ENCODE results near the gene ORM1. TPM values are rescaled to one million over a fixed set of nuclear protein-coding genes. Genes with fewer than 3 reads are reported as not detected.

Gene ORM1
- total and polyA plus RNA-seq, 7 experiments from 2014 or later: 0.29 TPM; not detected in 6

DNA sequence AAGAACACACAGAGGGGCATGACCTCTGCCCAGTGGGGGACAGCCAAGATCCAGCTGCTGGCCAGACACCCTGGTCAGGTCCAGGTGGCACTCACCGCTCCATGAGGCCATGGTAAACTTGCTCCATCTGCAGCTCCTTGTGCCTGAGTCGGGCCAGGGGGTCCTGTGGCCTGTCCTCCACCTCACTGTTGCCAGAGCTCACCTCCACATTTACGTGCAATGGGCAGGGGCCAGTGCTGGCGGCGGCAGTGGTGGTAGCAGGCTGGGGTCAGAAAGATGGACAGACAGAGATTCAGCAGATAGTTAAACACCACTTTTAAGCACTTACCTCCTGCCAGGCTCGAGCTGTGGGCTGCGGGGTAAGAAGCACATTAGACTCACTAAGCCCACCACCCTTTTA, 36.9 kb downstream of the ORM1 start:
- intact Hi-C loops (cut with micrococcal nuclease): loop anchor here (5.0 kb wide), 1 partner anchor 38 kb away; no protein-coding TSS in a partner anchor
- no peaks in the 10 kb centered on the region for H3K9me3 ChIP-seq (ENCODE audit: control insufficient read depth in 2 of 3, low read length in 3 of 3)
- Mint-ChIP-seq H3K27me3 (no peaks in the 10 kb centered on the region), H3K27ac (peak overlapping the region; percentile 61 to 98 (median 93)), H3K9me3 (no peaks in the 10 kb centered on the region), H3K4me3 (no peak overlapping the region), H3K36me3 (peaks cover 21 to 72% (median 55%) of the 10 kb centered on the region in 5 donors), H3K4me1 (peaks cover 47 to 80% (median 63%) of the 10 kb centered on the region in 7 donors)
- no peak overlapping the region for H3K4me3 ChIP-seq (ENCODE audit: low read length)
- no peak for DNase-seq
- peaks cover 32 to 44% of the 10 kb centered on the region in 2 donors for H3K4me1 ChIP-seq (ENCODE audit: control insufficient read depth in 2 of 2, insufficient read depth in 2 of 2, low read length in 2 of 2)
- ChIA-PET CTCF (no interaction called here), POLR2A (interaction anchor here (0.9 to 33.8 kb wide), 3 partner anchors 9 to 31 kb away, joined by 3 to 978 read pairs (median 3); partner anchors contain the start of gene AKNA)
- no peaks in the 10 kb centered on the region for H3K27me3 ChIP-seq (ENCODE audit: control insufficient read depth in 2 of 2, insufficient read depth in 2 of 2, low read length in 2 of 2)
- ATAC-seq: no peak
- peaks cover 76 to 96% (median 92%) of the 10 kb centered on the region in 3 experiments for H3K36me3 ChIP-seq (ENCODE audit: control insufficient read depth in 2 of 3, insufficient read depth in 3 of 3, low read length in 3 of 3)
- H3K27ac ChIP-seq (ENCODE audit: low read depth, low read length): peak overlapping the region; percentile 63

DNA sequence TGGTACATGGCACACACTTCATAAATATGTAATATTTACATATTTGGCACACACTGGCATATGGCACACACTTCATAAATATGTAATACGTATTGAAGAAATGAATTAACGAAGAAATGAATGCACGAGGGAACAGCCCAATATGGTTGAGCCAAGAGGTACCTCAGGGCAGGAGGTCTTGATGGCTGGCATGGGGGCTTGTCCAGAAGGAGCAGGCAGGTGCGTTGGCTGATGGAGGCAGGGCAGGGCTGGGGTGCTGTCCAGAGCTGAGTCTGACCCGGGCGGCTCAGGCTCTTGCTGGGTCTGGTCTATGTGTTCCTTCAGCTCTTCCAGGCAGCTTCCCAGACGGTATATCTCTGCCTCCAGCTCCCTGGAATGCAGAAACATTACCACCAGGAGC, 38.6 kb downstream of the ORM1 start:
- H3K4me3 ChIP-seq (ENCODE audit: low read length): no peak overlapping the region
- ChIA-PET CTCF (interaction anchor here (2.0 kb wide), 1 partner anchor 23 kb away, joined by 4 read pairs; no protein-coding TSS in a partner anchor), POLR2A (interaction anchor here (0.9 to 33.8 kb wide), 5 partner anchors 8 to 951 kb away, joined by 3 to 978 read pairs (median 4); partner anchors contain the start of genes AKNA and POLE3)
- Mint-ChIP-seq H3K9me3 (no peaks in the 10 kb centered on the region), H3K27me3 (no peaks in the 10 kb centered on the region), H3K27ac (peak overlapping the region; percentile 43 to 98 (median 93)), H3K36me3 (peaks cover 22 to 76% (median 64%) of the 10 kb centered on the region in 5 donors), H3K4me1 (peaks cover 52 to 91% (median 74%) of the 10 kb centered on the region in 7 donors), H3K4me3 (peak overlapping the region in 1 of 10 donors; percentile 37)
- H3K4me1 ChIP-seq (ENCODE audit: control insufficient read depth in 2 of 2, insufficient read depth in 2 of 2, low read length in 2 of 2): peaks cover 48 to 59% of the 10 kb centered on the region in 2 donors
- no peaks in the 10 kb centered on the region for H3K27me3 ChIP-seq (ENCODE audit: control insufficient read depth in 2 of 2, insufficient read depth in 2 of 2, low read length in 2 of 2)
- H3K36me3 ChIP-seq (ENCODE audit: control insufficient read depth in 2 of 3, insufficient read depth in 3 of 3, low read length in 3 of 3): peaks cover 77 to 92% (median 83%) of the 10 kb centered on the region in 3 experiments
- ATAC-seq (no peak), DNase-seq (no peak)
- peak overlapping the region; percentile 63 for H3K27ac ChIP-seq (ENCODE audit: low read depth, low read length)
- intact Hi-C loops (cut with micrococcal nuclease): loop anchor here (5.0 kb wide), 1 partner anchor 36 kb away; no protein-coding TSS in a partner anchor
- no peaks in the 10 kb centered on the region for H3K9me3 ChIP-seq (ENCODE audit: control insufficient read depth in 2 of 3, low read length in 3 of 3)

GRCh38 chr9:114362394-114362793, 39.5 kb downstream of the ORM1 start:
- H3K9me3 Mint-ChIP-seq: no peaks in the 10 kb centered on the region
- POLR2A ChIA-PET: interaction anchor here (0.7 to 33.8 kb wide), 7 partner anchors 9 to 566 kb away, joined by 3 to 978 read pairs (median 5); partner anchors contain the start of gene AKNA
- CTCF ChIA-PET: interaction anchor here (1.4 to 2.0 kb wide), 2 partner anchors 22 to 24 kb away, joined by 4 read pairs; no protein-coding TSS in a partner anchor

GRCh38 chr9:114363424-114363823, 40.5 kb downstream of the ORM1 start:
- intact Hi-C loops (cut with micrococcal nuclease): loop anchor here (1.0 to 5.0 kb wide), 5 partner anchors 9 to 34 kb away; no protein-coding TSS in a partner anchor
- H3K9me3 ChIP-seq (ENCODE audit: control insufficient read depth in 2 of 3, low read length in 3 of 3): no peaks in the 10 kb centered on the region
- Mint-ChIP-seq H3K36me3 (peaks cover 12 to 78% (median 63%) of the 10 kb centered on the region in 5 donors), H3K9me3 (no peaks in the 10 kb centered on the region), H3K27ac (peak overlapping the region; percentile 70 to 98 (median 93)), H3K27me3 (no peaks in the 10 kb centered on the region), H3K4me1 (peaks cover 65 to 93% (median 80%) of the 10 kb centered on the region in 7 donors), H3K4me3 (peak overlapping the region; percentile 51 to 98 (median 72))
- no peaks in the 10 kb centered on the region for H3K27me3 ChIP-seq (ENCODE audit: control insufficient read depth in 2 of 2, insufficient read depth in 2 of 2, low read length in 2 of 2)
- CTCF ChIA-PET: interaction anchor here (0.6 to 2.1 kb wide), 5 partner anchors 10 to 290 kb away, joined by 3 to 7 read pairs (median 3); no protein-coding TSS in a partner anchor
- POLR2A ChIA-PET: interaction anchor here (0.7 to 33.8 kb wide), 9 partner anchors 8 to 565 kb away, joined by 3 to 978 read pairs (median 5); partner anchors contain the start of gene AKNA
- no peak overlapping the region for H3K4me3 ChIP-seq (ENCODE audit: low read length)
- H3K4me1 ChIP-seq (ENCODE audit: control insufficient read depth in 2 of 2, insufficient read depth in 2 of 2, low read length in 2 of 2): peaks cover 67 to 73% of the 10 kb centered on the region in 2 donors
- peaks cover 69 to 90% (median 79%) of the 10 kb centered on the region in 3 experiments for H3K36me3 ChIP-seq (ENCODE audit: control insufficient read depth in 2 of 3, insufficient read depth in 3 of 3, low read length in 3 of 3)
- DNase-seq (peak in 6 of 9 donors; percentile 40 to 62 (median 50)), ATAC-seq (peak; percentile 45)
- H3K27ac ChIP-seq (ENCODE audit: low read depth, low read length): peak overlapping the region; percentile 63

More at GRCh38 chr9:114362394-114362793, 39.5 kb downstream of the ORM1 start:
- Histone ChIP-seq H3K27me3 (ENCODE audit: control insufficient read depth in 2 of 2, insufficient read depth in 2 of 2, low read length in 2 of 2) (no peaks in the 10 kb centered on the region), H3K4me1 (ENCODE audit: control insufficient read depth in 2 of 2, insufficient read depth in 2 of 2, low read length in 2 of 2) (peaks cover 56 to 64% of the 10 kb centered on the region in 2 donors), H3K9me3 (ENCODE audit: control insufficient read depth in 2 of 3, low read length in 3 of 3) (no peaks in the 10 kb centered on the region), H3K4me3 (ENCODE audit: low read length) (no peak overlapping the region), H3K36me3 (ENCODE audit: control insufficient read depth in 2 of 3, insufficient read depth in 3 of 3, low read length in 3 of 3) (peaks cover 75 to 89% (median 79%) of the 10 kb centered on the region in 3 experiments), H3K27ac (ENCODE audit: low read depth, low read length) (peak overlapping the region; percentile 63)
- Mint-ChIP-seq H3K4me1 (peaks cover 57 to 91% (median 78%) of the 10 kb centered on the region in 7 donors), H3K27me3 (no peaks in the 10 kb centered on the region), H3K27ac (peak overlapping the region in 8 of 9 donors; percentile 25 to 98 (median 90)), H3K36me3 (peaks cover 18 to 76% (median 65%) of the 10 kb centered on the region in 5 donors), H3K4me3 (peak overlapping the region in 1 of 10 donors; percentile 74)
- intact Hi-C loops (cut with micrococcal nuclease): loop anchor here (2.0 to 5.0 kb wide), 2 partner anchors 14 to 35 kb away; no protein-coding TSS in a partner anchor
- ATAC-seq (no peak), DNase-seq (no peak)

GRCh38 chr9:114364134-114365041, 41.5 kb downstream of the ORM1 start:
- intact Hi-C loops (cut with micrococcal nuclease): loop anchor here (5.0 kb wide), 1 partner anchor 33 kb away; no protein-coding TSS in a partner anchor
- Mint-ChIP-seq H3K4me1 (peaks cover 68 to 99% (median 85%) of the 10 kb centered on the region in 7 donors), H3K4me3 (peak overlapping the region in 9 of 10 donors; percentile 45 to 98 (median 70)), H3K9me3 (no peaks in the 10 kb centered on the region), H3K27me3 (no peaks in the 10 kb centered on the region), H3K36me3 (peaks cover 11 to 77% (median 61%) of the 10 kb centered on the region in 5 donors), H3K27ac (peak overlapping the region; percentile 70 to 98 (median 93))
- ATAC-seq (peak; percentile 37), DNase-seq (no peak)
- no peaks in the 10 kb centered on the region for H3K9me3 ChIP-seq (ENCODE audit: control insufficient read depth in 2 of 3, low read length in 3 of 3)
- H3K27ac ChIP-seq (ENCODE audit: low read depth, low read length): peak overlapping the region; percentile 63
- H3K27me3 ChIP-seq (ENCODE audit: control insufficient read depth in 2 of 2, insufficient read depth in 2 of 2, low read length in 2 of 2): no peaks in the 10 kb centered on the region
- ChIA-PET CTCF (interaction anchor here (0.9 to 2.1 kb wide), 7 partner anchors 8 to 289 kb away, joined by 3 to 7 read pairs (median 4); partner anchors contain the start of gene AKNA), POLR2A (interaction anchor here (1.0 to 33.8 kb wide), 9 partner anchors 9 to 27 kb away, joined by 3 to 978 read pairs (median 5); partner anchors contain the start of gene AKNA)
- H3K36me3 ChIP-seq (ENCODE audit: control insufficient read depth in 2 of 3, insufficient read depth in 3 of 3, low read length in 3 of 3): peaks cover 68 to 83% (median 77%) of the 10 kb centered on the region in 3 experiments
- H3K4me1 ChIP-seq (ENCODE audit: control insufficient read depth in 2 of 2, insufficient read depth in 2 of 2, low read length in 2 of 2): peaks cover 72 to 79% of the 10 kb centered on the region in 2 donors
- no peak overlapping the region for H3K4me3 ChIP-seq (ENCODE audit: low read length)
